Measurements from ENCODE around the gene SLIT3. TPM values are rescaled to one million over a fixed set of nuclear protein-coding genes. Genes with fewer than 3 reads are reported as not detected.

The SLIT3 gene
- polyA plus RNA-seq, 1 of the 3 experiments (the other 2 are of a cell fraction): 119 TPM

- ChIA-PET POLR2A (interaction anchor here (7.1 to 10.9 kb wide), 2 partner anchors 29 to 43 kb away, joined by 67 to 190 read pairs; no protein-coding TSS in a partner anchor), CTCF (interaction anchor here (0.9 to 2.3 kb wide), 3 partner anchors 10 to 101 kb away, joined by 3 to 11 read pairs (median 3); no protein-coding TSS in a partner anchor)
- Histone ChIP-seq H2AFZ (ENCODE audit: low read depth) (no peak overlapping the region), H3K27ac (ENCODE audit: low read depth in 2 of 2, low read length in 1 of 2) (peak overlapping the region in 1 of 2 experiments; percentile 100; a peak in 2 of 4 replicates), H3K4me3 (ENCODE audit: low read depth in 2 of 2, low read length in 1 of 2) (no peak overlapping the region), H4K20me1 (ENCODE audit: insufficient read depth) (no peaks in the 10 kb centered on the region), H3F3A (replicated peaks; ENCODE audit: insufficient read depth) (no peaks in the 10 kb centered on the region), H3K27me3 (ENCODE audit: insufficient read depth) (no peaks in the 10 kb centered on the region), H3K4me1 (ENCODE audit: control insufficient read depth in 1 of 2, insufficient read depth in 2 of 2, low read depth in 1 of 2, low read length in 1 of 2) (peaks cover 13 to 74% of the 10 kb centered on the region in 2 experiments), H3K79me2 (ENCODE audit: insufficient read depth) (no peaks in the 10 kb centered on the region), H3K9me2 (no peaks in the 10 kb centered on the region), H3K9ac (no peak overlapping the region), H3K4me2 (no peak overlapping the region), H3K36me3 (replicated peaks in 1 of 2; ENCODE audit: control insufficient read depth in 1 of 2, insufficient read depth in 2 of 2, low read length in 1 of 2) (no peaks in the 10 kb centered on the region), H3K9me3 (no peaks in the 10 kb centered on the region)
- 93% methylated on average over 3 of the region's 3 CpGs for WGBS (ENCODE audit: low lambda C conversion rate)
- TF ChIP-seq TCF12 (IDR thresholded peaks at IDR 0.05): no peak
- TF ChIP-seq SIN3A (IDR thresholded peaks at IDR 0.05; ENCODE audit: borderline replicate concordance, low read depth, low read length): no peak
- TF ChIP-seq GATA2 (CRISPR knock-in tag; IDR thresholded peaks at IDR 0.05): no peak
- no peak for TF ChIP-seq ELF1 (IDR thresholded peaks at IDR 0.05)
- TF ChIP-seq FOSL2 (IDR thresholded peaks at IDR 0.05; ENCODE audit: borderline replicate concordance, low read depth): no peak
- no peak for TF ChIP-seq FOXJ3 (CRISPR knock-in tag; IDR thresholded peaks at IDR 0.05)
- TF ChIP-seq YY1 (IDR thresholded peaks at IDR 0.05; ENCODE audit: low read depth): no peak
- no peak for TF ChIP-seq PBX3 (IDR thresholded peaks at IDR 0.05)
- TF ChIP-seq GABPA (IDR thresholded peaks at IDR 0.05; ENCODE audit: low read depth): no peak
- no peak for TF ChIP-seq RFX5 (IDR thresholded peaks at IDR 0.05; ENCODE audit: low read length)
- no peak for TF ChIP-seq USF2 (IDR thresholded peaks at IDR 0.05; ENCODE audit: borderline replicate concordance, low read depth, low read length)
- TF ChIP-seq CTCF (IDR thresholded peaks at IDR 0.05): no peak
- TF ChIP-seq MEF2A (IDR thresholded peaks at IDR 0.05; ENCODE audit: borderline replicate concordance, low read depth): no peak
- no peak for DNase-seq
Measured at GRCh38 chr5:168887931-168888330, 413.0 kb downstream of the SLIT3 start.

GRCh38 chr5:168886157-168886556 is 414.8 kb downstream of the SLIT3 start:
- Histone ChIP-seq H3K79me2 (ENCODE audit: insufficient read depth) (no peaks in the 10 kb centered on the region), H3F3A (replicated peaks; ENCODE audit: insufficient read depth) (no peaks in the 10 kb centered on the region), H4K20me1 (ENCODE audit: insufficient read depth) (no peaks in the 10 kb centered on the region), H3K4me2 (peak overlapping the region; percentile 36), H3K27ac (ENCODE audit: low read depth in 2 of 2, low read length in 1 of 2) (peak overlapping the region; percentile 49 to 100; a peak in 3 of 4 replicates), H3K9me3 (no peaks in the 10 kb centered on the region), H2AFZ (ENCODE audit: low read depth) (peak overlapping the region; percentile 61; the same call in 1 of the 2 replicates), H3K4me1 (ENCODE audit: control insufficient read depth in 1 of 2, insufficient read depth in 2 of 2, low read depth in 1 of 2, low read length in 1 of 2) (peaks cover 13 to 72% of the 10 kb centered on the region in 2 experiments), H3K4me3 (ENCODE audit: low read depth in 2 of 2, low read length in 1 of 2) (no peak overlapping the region; a peak in 1 of 4 replicates), H3K36me3 (replicated peaks in 1 of 2; ENCODE audit: control insufficient read depth in 1 of 2, insufficient read depth in 2 of 2, low read length in 1 of 2) (peaks cover 0 to 16% of the 10 kb centered on the region in 2 experiments), H3K9ac (peak overlapping the region; percentile 7; the same call in 1 of the 2 replicates), H3K9me2 (no peaks in the 10 kb centered on the region), H3K27me3 (ENCODE audit: insufficient read depth) (no peaks in the 10 kb centered on the region)
- POLR2A ChIA-PET: interaction anchor here (0.8 to 10.9 kb wide), 14 partner anchors 9 to 307 kb away, joined by 3 to 190 read pairs (median 14); partner anchors contain the start of gene PANK3
- TF ChIP-seq ELF1 (IDR thresholded peaks at IDR 0.05) (no peak), RCOR1 (IDR thresholded peaks at IDR 0.05; ENCODE audit: low read length) (0 out of 2 replicates have a peak, but pooled peaks have one; percentile 22)
- 43% methylated on average over 9 of the region's 9 CpGs for WGBS (ENCODE audit: low lambda C conversion rate)
- CTCF ChIA-PET: interaction anchor here (0.8 to 2.1 kb wide), 14 partner anchors 12 to 663 kb away, joined by 3 to 9 read pairs (median 4); no protein-coding TSS in a partner anchor
- DNase-seq: no peak

Data from SK-N-SH (cell line).